HepG2 (cell line): ENCODE results near the gene CDH13. TPM values are rescaled to one million over a fixed set of nuclear protein-coding genes. Genes with fewer than 3 reads are reported as not detected.

Experiments used
- ATAC-seq: fragments of 200-7000 bp; cut with Tn5 transposase; 3 replicates; pipeline ENCODE4 v1.9.1; 2020; ENCODE audit warnings: mild to moderate bottlenecking, moderate library complexity
- BruUV-seq: library from RNA; stranded (reverse); fragments of 400-500 nt; replicated peaks from 2 replicates; lab custom pipeline; 2021; lab: Mats Ljungman, UMichigan
- CTCF ChIA-PET: fragments of 300-600 bp; formaldehyde crosslinking; extraction: SDS; loops from one replicate; lab custom pipeline; 2021; ENCODE audit warnings: low total read pairs, inconsistent platforms, low intra/inter-chr PET ratio; lab: Yijun Ruan, JAX
- POLR2A ChIA-PET: fragments of 350-600 bp; sonication (Branson Sonifier 250); formaldehyde crosslinking; loops from one replicate; lab custom pipeline; 2020; ENCODE audit warnings: antibody characterized with exemption, inconsistent platforms; lab: Yijun Ruan, JAX
- DNase-seq: peaks from one replicate; pipeline ENCODE4 v3.0.0-alpha.2; 2015; ENCODE audit warnings: low spot score
- FAIRE-seq: peaks from 3 replicates; lab custom pipeline; 2011; peaks lifted over from hg19 to GRCh38; lab: Jason Lieb, UNC
- H2AFZ ChIP-seq: one replicate; pipeline ENCODE4 v1.6.1; 2011; ENCODE audit warnings: low read length, inconsistent platforms
- H3K27ac ChIP-seq: fragments of 300-600 bp; 3 replicates; pipeline ENCODE4 v1.8.0; 2011; ENCODE audit warnings: mixed run types, mild to moderate bottlenecking, mixed read lengths, low read length, inconsistent platforms; ENCODE audit not compliant: insufficient read depth; ENCODE audit errors: extremely low read length
- H3K27me3 ChIP-seq, 2 experiments: fragments of 200-600 bp in 1 of 2; 2 replicates in 1 of 2; 3 replicates in 1 of 2; pipeline versions ENCODE4 v1.6.0 to v1.8.0; 2011; ENCODE audit warnings: low read length in 2 of 2, mild to moderate bottlenecking in 2 of 2, moderate library complexity in 2 of 2, inconsistent platforms in 1 of 2; ENCODE audit not compliant: insufficient read depth in 2 of 2, control insufficient read depth in 1 of 2
- H3K36me3 ChIP-seq, 2 experiments: fragments of 200-600 bp in 1 of 2; replicated peaks in 1 of 2; 2 replicates in 1 of 2; 3 replicates in 1 of 2; pipeline versions ENCODE4 v1.5.1 to v1.8.0; 2011; ENCODE audit warnings: low read length in 2 of 2, inconsistent platforms in 1 of 2; ENCODE audit not compliant: insufficient read depth in 2 of 2, control insufficient read depth in 1 of 2
- H3K4me1 ChIP-seq: 2 replicates; pipeline ENCODE4 v1.5.1; 2012; ENCODE audit warnings: low read length, inconsistent platforms; ENCODE audit not compliant: insufficient read depth
- H3K4me2 ChIP-seq: 2 replicates; pipeline ENCODE4 v1.6.0; 2011; ENCODE audit warnings: low read depth, low read length, inconsistent platforms
- H3K4me3 ChIP-seq, 3 experiments: fragments of 200-600 bp in 1 of 3; sonication (generic), shearing (Covaris generic) in 1 of 3; replicated peaks in 1 of 3; 2 replicates each; pipeline ENCODE4 v1.5.1; 2011 to 2016; ENCODE audit warnings: low read length in 3 of 3, inconsistent platforms in 2 of 3, low read depth in 2 of 3, mild to moderate bottlenecking in 2 of 3, control low read depth in 1 of 3, mixed read lengths in 1 of 3; ENCODE audit not compliant: insufficient read depth in 1 of 3
- H3K79me2 ChIP-seq: one replicate; pipeline ENCODE4 v1.6.1; 2011; ENCODE audit warnings: low read length, inconsistent platforms; ENCODE audit not compliant: insufficient read depth
- H3K9ac ChIP-seq: 2 replicates; pipeline ENCODE4 v1.6.0; 2011; ENCODE audit warnings: mild to moderate bottlenecking, low read depth, low read length, inconsistent platforms; ENCODE audit not compliant: insufficient read depth
- H3K9me3 ChIP-seq: 2 replicates; pipeline ENCODE4 v1.5.1; 2012; ENCODE audit warnings: mild to moderate bottlenecking, low read length
- H4K20me1 ChIP-seq: 2 replicates; pipeline ENCODE4 v1.6.0; 2011; ENCODE audit warnings: inconsistent platforms, mild to moderate bottlenecking, low read length, moderate library complexity; ENCODE audit not compliant: insufficient read depth
- EP300 ChIP-seq, 3 experiments: sonication (generic) in 1 of 3; formaldehyde crosslinking in 1 of 3; IDR thresholded peaks; 2 replicates each; pipeline versions ENCODE4 v1.5.1 to v1.6.1; 2011 to 2020; ENCODE audit warnings: low read depth in 2 of 3, low read length in 2 of 3, borderline replicate concordance in 1 of 3, improper control_type of control experiment in 1 of 3, mild to moderate bottlenecking in 1 of 3, missing genetic modification reagents in 1 of 3, moderate library complexity in 1 of 3
- FOSL1 ChIP-seq: sonication (generic); formaldehyde crosslinking; IDR thresholded peaks from 2 replicates; pipeline ENCODE4 v1.9.0; 2021; ENCODE audit warnings: missing genetic modification reagents, borderline replicate concordance
- FOXK1 ChIP-seq: sonication (generic); formaldehyde crosslinking; IDR thresholded peaks from 2 replicates; pipeline ENCODE4 v1.4.0; 2020; ENCODE audit warnings: low read depth, missing genetic modification reagents, borderline replicate concordance
- HNRNPUL1 ChIP-seq: fragments of 200-400 bp; formaldehyde crosslinking; IDR thresholded peaks from 2 replicates; pipeline ENCODE4 v1.6.1; 2017; ENCODE audit warnings: low read depth, mild to moderate bottlenecking, low read length, moderate library complexity
- NR3C1 ChIP-seq: sonication (generic); formaldehyde crosslinking; IDR thresholded peaks from 2 replicates; pipeline ENCODE4 v1.4.0; 2020; ENCODE audit warnings: missing genetic modification reagents
- PHF21A ChIP-seq: sonication (generic); formaldehyde crosslinking; IDR thresholded peaks from 2 replicates; pipeline ENCODE4 v1.5.0; 2020; ENCODE audit warnings: mild to moderate bottlenecking, missing genetic modification reagents
- SP1 ChIP-seq, 2 experiments: fragments of 450-650 bp in 1 of 2; sonication (generic) in 1 of 2; formaldehyde crosslinking in 1 of 2; IDR thresholded peaks; 2 replicates each; pipeline versions ENCODE4 v1.4.0 to v1.6.1; 2016 to 2020; ENCODE audit warnings: missing genetic modification reagents in 1 of 2
- TCF7L2 ChIP-seq: IDR thresholded peaks from 2 replicates; pipeline ENCODE4 v1.6.1; 2011; ENCODE audit warnings: mild to moderate bottlenecking, low read depth, low read length, moderate library complexity
- ZNF343 ChIP-seq: sonication (generic); formaldehyde crosslinking; IDR thresholded peaks from 2 replicates; pipeline ENCODE4 v1.4.0; 2020; ENCODE audit warnings: mild to moderate bottlenecking, missing genetic modification reagents
- ZNF530 ChIP-seq: sonication (generic); formaldehyde crosslinking; IDR thresholded peaks from 2 replicates; pipeline ENCODE4 v1.5.0; 2020; ENCODE audit warnings: low read depth, mild to moderate bottlenecking, missing genetic modification reagents
- ZNF737 ChIP-seq: sonication (generic); formaldehyde crosslinking; IDR thresholded peaks from 2 replicates; pipeline ENCODE4 v1.5.0; 2020; ENCODE audit warnings: missing genetic modification reagents, mild to moderate bottlenecking, borderline replicate concordance
- ZNF878 ChIP-seq: sonication (generic); formaldehyde crosslinking; IDR thresholded peaks from 2 replicates; pipeline ENCODE4 v1.8.1; 2023; ENCODE audit warnings: mild to moderate bottlenecking, missing genetic modification reagents, moderate library complexity
- WGBS: methylation state at CpG from one replicate; pipeline ENCODE4 v1.1.6; 2017; ENCODE audit warnings: low lambda C conversion rate; 5-methylcytosine and 5-hydroxymethylcytosine counted together
- in situ Hi-C: cut with HindIII; loops from 2 replicates; pipeline ENCODE4 v1.10.0; 2017; ENCODE audit warnings: low pct_unique_long_range_greater_than_20kb; ENCODE audit not compliant: extremely low pct_ligation_motif_present
- intact Hi-C: fragments of 100-400 bp; cut with micrococcal nuclease; formaldehyde crosslinking; loops from one replicate; pipeline ENCODE4 v1.10.0; 2022; ENCODE audit not compliant: unreplicated experiment
- polyA plus RNA-seq, 8 experiments: library from polyadenylated mRNA; depleted of rRNA in 3 of 8; stranded (reverse) in 7 of 8; unstranded in 1 of 8; fragments of >200 nt; fragmentation: Illumina TruSeq in 4 of 8; extraction: Trizol in 4 of 8; gene quantifications; 2 replicates each; pipeline versions ENCODE4 v1.2.1 to v1.2.3, GENCODE V29; 2011 to 2016; ENCODE audit warnings: low read depth in 4 of 8, missing spikeins in 1 of 8, mixed read lengths in 1 of 8; ENCODE audit not compliant: insufficient read depth in 1 of 8
- total RNA-seq, 5 experiments: library from RNA; depleted of rRNA; stranded (reverse); fragments of >200 nt; fragmentation: Illumina TruSeq; extraction: Trizol; gene quantifications; 2 replicates each; pipeline ENCODE4 v1.2.3, GENCODE V29; 2016; ENCODE audit warnings: low read depth in 1 of 5
- TF ChIP-seq, protein P1 (sequence below): sonication (generic); formaldehyde crosslinking; IDR thresholded peaks from 2 replicates; pipeline ENCODE4 v1.4.0; 2020; ENCODE audit warnings: missing genetic modification reagents
- TF ChIP-seq, protein P2 (sequence below): IDR thresholded peaks from 2 replicates; pipeline ENCODE4 v1.6.1; 2012; ENCODE audit warnings: inconsistent platforms

The CDH13 gene
- total and polyA plus RNA-seq, 2 of the 13 experiments (the other 11 are each of a cell fraction or from before 2014, with no cell fraction given) = not detected

DNA sequence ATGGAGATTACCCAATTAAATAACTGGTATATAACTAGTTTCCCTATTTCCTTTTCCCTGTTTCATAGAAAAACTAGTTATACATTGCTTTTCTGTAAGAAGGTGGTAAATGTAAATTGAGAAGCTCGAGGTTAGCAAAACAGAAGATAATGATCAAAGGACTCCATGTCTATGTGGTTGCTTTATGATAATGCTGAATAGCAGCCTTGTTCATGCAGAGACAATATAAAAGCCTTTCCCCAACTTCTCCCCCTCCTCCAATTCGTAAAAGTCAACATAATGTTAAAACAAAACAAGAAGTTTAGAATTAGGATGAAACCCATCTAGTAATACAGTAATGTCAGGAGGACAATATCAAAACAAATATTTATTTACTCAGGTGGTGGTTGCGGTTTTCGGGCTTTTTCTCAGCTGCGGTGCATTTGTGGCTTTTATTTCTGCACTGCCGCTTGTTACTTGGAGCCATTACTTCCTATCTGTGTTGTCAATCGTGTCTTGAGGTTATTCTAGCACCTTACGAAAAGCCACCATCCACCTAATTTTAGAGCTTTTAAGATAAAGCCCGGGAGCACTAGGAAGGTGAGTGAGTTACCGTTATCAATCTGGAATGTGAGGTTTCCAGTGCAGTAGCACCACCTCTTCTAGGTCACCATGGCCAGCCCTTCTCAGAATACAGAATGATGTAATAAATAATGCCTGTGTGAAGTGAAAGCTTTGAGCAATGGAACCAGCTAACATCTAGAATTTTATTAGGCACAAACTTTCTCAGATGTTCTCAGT, 297.5 kb downstream of the CDH13 start:
- H3K27me3 ChIP-seq = no peaks in the 10 kb centered on the region
- no peaks in the 10 kb centered on the region for H3K36me3 ChIP-seq
- H4K20me1 ChIP-seq = no peaks in the 10 kb centered on the region
- no peak for DNase-seq
- H3K79me2 ChIP-seq = no peaks in the 10 kb centered on the region
- H3K27ac ChIP-seq = no peak overlapping the region
- no TSS peak for BruUV-seq
- no peak overlapping the region for H2AFZ ChIP-seq
- CTCF ChIA-PET = no interaction called here
- TF ChIP-seq PHF21A (CRISPR knock-in tag) (no peak), FOXK1 (CRISPR knock-in tag) (no peak), TCF7L2 (no peak), EP300 (IDR thresholded peaks at IDR 0.05; ENCODE audit: low read depth in 2 of 2, low read length in 2 of 2) (no peak), EP300 (CRISPR knock-in tag; IDR thresholded peaks at IDR 0.05; ENCODE audit: borderline replicate concordance) (no peak), ZNF343 (CRISPR knock-in tag) (no peak), HNRNPUL1 (no peak), ZNF530 (CRISPR knock-in tag) (no peak), FOSL1 (CRISPR knock-in tag) (no peak), NR3C1 (CRISPR knock-in tag) (no peak), SP1 (IDR thresholded peaks at IDR 0.05) (no peak), SP1 (CRISPR knock-in tag; IDR thresholded peaks at IDR 0.05) (no peak), ZNF737 (no peak), ZNF878 (CRISPR knock-in tag) (no peak)
- TF ChIP-seq, protein P1, sequence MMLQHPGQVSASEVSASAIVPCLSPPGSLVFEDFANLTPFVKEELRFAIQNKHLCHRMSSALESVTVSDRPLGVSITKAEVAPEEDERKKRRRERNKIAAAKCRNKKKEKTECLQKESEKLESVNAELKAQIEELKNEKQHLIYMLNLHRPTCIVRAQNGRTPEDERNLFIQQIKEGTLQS (CRISPR knock-in tag) = no peak
- TF ChIP-seq, protein P2, sequence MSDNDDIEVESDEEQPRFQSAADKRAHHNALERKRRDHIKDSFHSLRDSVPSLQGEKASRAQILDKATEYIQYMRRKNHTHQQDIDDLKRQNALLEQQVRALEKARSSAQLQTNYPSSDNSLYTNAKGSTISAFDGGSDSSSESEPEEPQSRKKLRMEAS = no peak
- H3K9ac ChIP-seq = no peak overlapping the region
- no peak overlapping the region for H3K4me2 ChIP-seq
- WGBS = 7% methylated on average over 10 of the region's 10 CpGs
- intact Hi-C loops = no loop called here
- no peak for ATAC-seq
- no peak overlapping the region for H3K4me3 ChIP-seq
- FAIRE-seq = no peak
- no peaks in the 10 kb centered on the region for H3K4me1 ChIP-seq
- POLR2A ChIA-PET = no interaction called here
- in situ Hi-C loops = no loop called here
- H3K9me3 ChIP-seq = peaks cover 75% of the 10 kb centered on the region
